Measurements from ENCODE around the gene RASL10A.
A peak's percentile ranks its signal among the peaks of the same experiment; 100 is the strongest.

Gene RASL10A

DNA sequence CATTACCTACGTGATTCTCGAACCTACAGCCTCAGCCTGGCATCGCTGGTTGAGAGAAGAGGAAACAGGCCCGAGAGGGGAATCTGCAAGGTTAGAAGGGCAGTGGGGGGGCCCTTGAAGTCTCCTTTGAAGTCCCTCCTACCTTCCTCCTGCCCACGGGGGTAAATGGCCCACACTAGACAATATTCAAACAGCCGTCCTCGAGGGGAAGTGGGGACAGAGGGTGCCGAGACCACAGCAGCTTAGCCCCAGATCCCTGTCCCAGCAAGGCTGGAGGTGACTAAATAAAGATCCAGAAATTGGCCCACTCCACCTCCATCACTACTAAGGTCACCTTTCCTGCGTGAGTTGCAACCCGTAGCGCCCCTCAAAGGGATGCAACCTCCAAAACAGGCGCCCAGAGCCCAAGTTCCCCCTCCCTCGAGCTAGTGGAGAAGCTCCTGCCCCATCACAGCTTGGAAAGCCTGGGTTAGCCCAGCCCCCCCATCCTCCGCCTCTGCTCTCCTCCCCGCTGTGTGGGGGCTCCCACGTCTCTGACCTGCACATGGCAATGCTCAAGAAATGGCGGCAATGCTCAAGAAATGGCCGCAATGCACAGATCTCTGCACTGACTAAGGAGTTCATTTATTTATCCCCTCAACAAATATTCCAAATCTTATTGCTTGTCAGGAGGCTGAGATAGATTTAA lies 788 bp upstream of the RASL10A start:
- no peak for DNase-seq

DNA sequence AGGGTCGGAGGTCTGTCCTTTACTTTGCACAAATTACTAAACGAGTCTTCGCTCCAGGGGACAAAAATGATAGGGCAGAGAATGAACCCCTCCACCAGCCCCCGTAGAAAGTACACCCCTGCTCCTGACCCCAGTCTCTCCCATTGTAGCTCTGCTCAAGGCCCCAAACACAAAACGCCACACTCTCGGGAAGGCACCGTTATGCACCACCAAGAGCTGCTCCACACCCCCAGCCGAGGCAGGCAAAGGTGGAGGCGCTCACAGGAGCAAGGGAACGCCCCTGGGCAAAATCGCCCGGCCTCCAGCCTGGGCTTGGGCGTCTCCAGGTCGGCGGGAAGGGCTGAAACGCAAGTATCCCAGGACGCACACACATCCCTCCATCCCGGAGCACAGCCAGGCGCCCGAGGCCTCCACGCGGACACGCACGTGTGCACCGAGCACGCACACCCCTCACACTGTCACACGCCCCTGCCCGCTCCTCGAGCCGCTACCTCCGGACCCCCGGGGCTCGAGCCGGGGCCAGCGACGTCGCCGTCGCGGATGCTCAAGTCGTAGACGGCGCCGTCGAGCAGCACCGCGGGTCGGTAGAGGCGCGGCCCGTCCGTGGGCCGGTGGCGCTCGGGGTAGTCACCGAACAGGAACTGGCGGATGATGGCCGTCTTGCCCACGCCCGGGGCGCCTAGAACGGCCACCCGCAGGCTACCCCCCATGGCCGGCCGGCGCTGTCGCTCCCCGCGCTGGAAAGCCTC lies 786 bp downstream of the RASL10A start:
- DNase-seq = no peak

DNA sequence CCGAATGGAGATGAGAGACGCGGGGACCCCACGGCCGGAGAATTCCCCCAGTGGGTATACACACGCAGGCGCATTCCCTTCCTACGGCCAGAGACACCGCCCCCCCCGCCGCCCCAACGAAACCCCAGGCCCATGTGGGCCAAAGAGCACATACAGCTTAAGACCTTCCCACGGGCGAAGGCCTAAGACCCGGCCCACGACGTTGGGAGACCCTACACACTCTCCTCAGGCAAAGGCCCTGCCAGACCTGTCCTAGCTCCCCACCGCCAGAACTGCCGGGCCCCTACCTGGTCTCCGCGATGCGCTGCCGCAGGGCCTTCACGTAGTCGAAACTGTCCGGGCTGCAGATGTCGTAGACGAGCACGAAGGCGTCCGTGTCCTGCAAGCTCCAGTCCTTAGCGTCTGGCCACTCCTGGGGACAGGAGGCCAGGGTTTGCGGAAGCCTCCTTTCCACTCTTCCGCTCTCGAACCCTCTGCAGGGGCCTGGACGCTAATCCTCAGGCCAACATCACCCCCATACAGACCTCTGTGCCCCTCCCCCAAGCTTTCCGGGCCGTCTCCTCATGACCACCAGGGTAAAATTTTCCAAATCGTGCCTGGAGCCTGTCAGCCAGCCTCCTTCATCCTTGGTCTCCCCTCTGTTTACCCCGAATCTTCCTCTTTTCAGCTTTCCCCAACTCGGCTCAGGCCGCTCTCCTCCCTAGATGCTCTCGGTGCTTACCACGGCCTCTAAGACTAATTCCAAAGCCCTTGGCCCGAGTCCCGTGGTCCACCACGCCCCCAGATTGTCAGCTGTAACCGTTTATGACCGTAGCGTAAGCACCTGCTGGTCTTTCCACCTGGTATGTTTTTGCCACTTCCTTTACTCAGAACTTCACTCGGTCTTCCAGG lies 1.7 kb downstream of the RASL10A start:
- no peak for DNase-seq

DNA sequence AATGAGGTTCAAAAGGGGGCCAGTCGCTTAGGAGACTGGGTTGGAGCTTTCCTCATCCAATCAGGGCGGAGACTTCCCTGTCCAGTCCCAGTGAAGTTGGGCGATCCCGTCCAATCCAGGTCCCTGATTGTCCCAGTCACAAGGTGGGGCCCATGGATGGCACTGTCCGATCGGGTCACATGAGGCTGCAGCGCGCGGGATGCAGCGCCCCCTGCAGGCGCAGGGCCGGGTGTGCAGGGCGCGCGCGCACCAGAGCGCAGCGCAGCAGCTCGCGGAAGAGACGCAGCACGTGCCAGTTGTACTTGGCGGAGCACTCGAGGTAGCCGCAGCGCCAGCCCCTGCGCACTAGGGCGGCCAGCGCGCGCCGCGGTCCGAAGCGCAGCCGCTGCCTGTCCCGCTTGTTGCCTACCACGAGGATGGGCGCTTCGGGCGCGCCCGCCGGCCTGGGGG lies 2.3 kb downstream of the RASL10A start:
- DNase-seq = no peak

DNA sequence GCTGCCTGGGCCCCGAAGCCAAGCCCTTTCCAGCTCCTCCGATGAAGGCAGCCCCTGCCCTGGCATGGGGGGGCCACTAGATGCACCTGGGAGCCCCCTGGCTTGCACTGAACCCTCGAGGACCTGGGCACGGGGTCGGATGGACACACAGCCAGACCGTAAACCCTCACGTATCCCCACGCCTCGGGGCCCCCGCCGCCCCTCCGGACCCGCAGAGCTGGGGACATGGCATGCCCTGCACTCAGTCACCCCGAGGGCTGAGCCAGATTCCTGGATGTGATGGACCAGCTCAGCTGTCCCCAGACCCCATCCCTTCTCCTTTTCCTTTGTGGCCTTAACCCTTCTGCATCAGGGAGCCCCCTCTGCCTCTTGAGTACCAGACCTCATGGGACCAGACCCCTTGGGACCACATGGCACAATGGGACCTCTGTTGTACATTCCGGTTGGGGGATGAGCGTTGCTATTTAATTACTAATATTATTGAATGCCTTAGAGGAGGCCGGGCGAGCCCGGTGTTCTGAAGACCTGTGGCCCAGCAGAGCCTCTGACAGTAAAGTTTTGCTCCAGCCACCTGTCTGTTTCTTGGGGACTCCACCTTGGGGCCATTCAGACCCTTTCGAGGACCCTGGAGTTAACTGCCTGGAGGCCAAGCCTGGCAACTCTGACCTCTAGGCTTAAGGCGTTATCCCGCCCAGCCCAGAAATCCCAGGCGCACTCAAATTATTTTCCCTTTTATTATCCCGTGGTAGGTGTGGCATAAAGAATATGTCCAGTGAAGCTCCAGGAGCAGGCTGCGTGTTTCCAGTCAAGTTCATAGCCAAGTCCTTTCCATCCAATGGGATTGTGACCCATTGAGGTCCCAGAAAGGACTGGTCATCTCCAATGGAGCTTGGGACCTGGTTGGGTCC lies 3.0 kb downstream of the RASL10A start:
- DNase-seq = no peak

DNA sequence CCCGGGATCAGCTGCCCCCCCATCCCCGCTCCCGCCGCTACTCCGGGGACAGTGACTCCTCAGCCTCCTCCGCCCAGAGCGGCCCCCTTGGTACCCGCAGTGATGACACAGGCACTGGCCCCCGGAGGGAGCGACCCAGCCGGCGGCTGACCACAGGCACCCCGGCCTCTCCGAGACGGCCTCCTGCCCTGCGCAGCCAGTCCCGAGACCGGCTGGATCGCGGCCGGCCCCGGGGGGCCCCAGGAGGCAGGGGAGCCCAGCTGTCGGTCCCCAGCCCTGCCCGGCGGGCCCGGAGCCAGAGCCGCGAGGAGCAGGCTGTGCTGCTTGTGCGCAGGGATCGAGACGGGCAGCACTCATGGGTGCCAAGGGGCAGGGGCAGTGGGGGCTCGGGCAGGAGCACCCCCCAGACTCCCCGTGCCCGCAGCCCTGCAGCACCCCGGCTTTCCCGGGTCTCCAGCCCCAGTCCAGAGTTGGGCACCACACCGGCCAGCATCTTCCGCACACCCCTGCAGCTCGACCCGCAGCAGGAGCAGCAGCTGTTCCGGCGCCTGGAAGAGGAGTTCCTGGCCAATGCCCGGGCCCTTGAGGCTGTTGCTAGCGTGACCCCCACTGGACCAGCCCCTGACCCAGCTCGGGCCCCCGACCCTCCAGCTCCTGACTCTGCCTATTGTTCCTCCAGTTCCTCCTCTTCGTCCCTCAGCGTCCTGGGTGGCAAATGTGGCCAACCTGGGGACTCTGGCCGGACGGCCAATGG lies 3.9 kb downstream of the RASL10A start:
- no peak for DNase-seq

DNA sequence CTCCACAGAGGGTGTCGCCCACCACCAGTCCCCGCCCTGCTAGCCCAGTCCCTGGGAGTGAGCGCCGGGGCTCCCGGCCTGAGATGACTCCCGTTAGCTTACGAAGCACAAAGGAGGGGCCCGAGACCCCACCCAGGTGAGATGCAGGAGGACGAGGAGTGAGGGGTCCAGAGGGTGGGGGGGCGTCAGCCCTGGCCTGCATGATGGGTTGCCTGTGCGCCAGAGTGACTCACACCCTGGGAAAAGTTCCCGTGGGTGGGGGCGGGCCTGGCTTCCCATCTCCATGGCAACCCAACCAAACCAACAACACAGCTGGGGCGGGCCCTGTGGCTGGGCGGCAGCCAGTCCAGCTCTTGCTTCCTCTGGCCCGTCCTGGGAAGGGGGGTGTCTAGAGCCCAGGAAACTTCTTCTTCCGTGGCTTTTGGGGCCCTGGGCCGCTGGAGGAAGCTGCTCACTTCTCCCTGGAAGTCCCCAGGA lies 4.6 kb downstream of the RASL10A start:
- peak; percentile 78 to 84 for DNase-seq

DNA sequence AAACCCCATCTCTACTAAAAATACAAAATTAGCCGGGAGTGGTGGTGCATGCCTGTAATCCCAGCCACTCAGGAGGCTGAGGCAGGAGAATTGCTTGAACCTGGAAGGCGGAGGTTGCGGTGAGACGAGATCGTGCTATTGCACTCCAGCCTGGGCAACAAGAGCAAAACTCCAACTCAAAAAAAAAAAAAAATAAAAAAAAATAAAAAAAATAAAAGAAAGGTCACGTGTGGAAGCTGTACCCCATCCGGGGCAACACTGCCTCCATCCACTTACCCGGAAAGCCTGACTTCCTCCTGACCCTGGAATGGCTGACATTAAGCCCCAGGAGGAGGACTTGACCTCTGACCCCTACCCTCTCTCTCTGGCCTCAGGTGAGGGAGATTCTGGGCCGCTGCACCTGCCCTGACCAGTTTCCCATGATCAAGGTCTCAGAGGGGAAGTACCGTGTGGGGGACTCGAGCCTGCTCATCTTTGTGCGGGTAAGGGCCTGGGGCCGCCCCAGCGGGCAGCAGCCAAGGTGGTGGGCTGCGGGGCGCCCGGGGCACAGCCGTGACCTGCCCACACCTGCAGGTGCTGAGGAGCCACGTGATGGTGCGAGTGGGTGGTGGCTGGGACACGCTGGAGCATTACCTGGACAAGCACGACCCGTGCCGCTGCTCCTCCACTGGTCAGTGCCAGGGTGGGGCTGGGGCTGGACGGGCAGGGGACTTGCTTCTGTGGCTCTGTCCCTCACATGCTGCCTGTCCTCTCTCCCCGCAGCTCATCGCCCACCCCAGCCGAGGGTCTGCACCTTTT lies 5.2 kb downstream of the RASL10A start:
- DNase-seq = no peak

DNA sequence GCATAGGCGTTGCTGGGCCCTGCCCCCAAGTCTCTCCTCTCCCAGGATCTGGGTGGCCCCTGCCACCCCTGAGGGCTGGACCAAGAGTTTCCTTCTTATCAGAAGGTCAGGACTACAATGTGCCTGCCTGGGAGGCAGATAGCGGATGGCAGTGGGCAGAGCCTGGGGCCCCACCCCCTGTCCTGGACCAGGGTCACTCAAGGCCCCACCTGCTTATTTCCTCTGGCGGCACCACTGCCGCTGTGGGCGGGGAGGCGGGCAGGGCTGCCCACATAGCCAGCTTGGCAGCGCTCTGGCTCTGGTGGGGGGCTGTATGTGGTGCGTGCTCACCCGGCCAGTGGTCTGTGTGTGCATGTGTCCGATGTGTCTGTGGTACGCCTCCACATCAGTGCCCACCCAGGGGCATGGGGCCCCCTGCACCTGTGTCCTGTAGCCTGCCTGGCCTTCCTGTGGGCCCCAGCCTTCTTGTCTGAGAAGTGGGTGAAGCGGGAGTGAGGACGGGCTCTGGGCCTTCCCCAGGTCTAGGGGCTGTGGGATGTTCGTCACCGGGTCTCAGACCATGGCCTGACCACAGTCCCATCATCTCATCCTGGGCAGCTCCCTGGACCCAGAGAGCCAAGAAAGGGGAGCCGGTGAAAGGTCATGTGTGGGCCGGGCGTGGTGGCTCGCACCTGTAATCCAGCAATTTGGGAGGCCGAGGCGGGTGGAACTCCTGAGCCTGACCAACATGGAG lies 6.0 kb downstream of the RASL10A start:
- no peak for DNase-seq

DNA sequence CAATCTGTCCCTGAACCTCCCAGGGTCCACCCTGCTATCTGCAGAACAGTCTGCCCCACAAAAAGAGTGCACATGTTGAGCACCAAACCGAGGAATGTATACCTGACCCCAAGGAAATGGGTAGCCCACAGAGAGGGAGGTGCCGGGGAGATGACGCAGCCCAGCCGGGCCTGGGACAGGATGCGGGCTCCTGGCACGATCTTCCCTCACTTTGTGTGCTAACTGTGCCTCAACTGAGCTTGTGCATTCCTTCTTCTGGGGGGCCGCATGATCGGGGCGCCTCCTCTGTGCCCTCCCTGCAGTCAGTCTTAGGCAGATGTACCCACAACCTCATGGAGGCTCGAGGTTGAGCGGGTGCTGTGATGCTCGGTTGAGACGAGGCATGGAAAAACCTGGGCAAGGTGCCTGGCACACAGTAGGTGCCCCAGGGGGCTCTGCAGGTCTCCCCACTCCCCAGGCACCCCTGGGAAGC lies 6.7 kb downstream of the RASL10A start:
- DNase-seq = peak; percentile 34 to 53

DNA sequence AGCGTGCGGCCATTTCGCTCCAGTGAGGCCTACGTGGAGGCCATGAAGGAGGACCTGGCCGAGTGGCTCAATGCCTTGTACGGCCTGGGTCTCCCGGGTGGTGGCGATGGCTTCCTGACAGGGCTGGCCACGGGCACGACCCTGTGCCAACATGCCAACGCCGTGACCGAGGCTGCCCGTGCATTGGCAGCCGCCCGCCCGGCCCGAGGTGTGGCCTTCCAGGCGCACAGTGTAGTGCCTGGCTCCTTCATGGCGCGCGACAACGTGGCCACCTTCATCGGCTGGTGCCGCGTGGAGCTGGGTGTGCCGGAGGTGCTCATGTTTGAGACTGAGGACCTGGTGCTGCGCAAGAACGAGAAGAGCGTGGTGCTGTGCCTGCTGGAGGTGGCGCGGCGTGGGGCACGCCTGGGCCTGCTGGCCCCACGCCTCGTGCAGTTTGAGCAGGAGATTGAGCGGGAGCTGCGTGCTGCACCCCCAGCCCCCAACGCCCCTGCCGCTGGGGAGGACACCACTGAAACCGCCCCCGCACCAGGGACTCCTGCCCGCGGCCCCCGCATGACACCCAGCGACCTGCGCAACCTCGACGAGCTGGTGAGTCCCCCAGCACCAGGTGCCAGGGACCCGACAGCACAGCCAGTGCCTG lies 7.2 kb downstream of the RASL10A start:
- no peak for DNase-seq

DNA sequence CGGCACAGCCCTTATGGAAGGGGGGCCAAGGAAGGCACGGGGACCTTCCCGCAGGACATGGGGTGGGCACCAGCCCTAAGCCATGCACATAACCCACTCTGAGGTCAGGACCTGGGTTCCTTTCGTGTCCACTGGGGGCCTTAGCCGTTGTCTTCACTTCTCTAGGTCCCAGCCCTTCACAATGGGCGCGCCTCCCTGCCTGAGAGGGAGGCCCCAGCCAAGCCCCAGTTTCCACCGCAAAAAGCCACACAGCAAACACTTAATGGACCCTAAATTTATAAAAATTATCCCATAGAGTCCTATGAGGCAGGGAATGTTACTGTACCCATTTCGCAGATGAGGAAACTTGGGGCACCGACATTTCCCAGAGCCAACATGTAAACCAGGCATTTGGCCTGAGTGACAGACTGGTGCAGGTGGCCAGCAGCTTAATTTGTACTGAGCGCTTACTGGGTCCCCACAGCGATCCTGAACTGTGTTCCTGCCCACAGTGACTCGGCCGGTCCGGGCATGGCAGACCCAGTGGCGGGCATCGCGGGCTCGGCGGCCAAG lies 7.8 kb downstream of the RASL10A start:
- no peak for DNase-seq

DNA sequence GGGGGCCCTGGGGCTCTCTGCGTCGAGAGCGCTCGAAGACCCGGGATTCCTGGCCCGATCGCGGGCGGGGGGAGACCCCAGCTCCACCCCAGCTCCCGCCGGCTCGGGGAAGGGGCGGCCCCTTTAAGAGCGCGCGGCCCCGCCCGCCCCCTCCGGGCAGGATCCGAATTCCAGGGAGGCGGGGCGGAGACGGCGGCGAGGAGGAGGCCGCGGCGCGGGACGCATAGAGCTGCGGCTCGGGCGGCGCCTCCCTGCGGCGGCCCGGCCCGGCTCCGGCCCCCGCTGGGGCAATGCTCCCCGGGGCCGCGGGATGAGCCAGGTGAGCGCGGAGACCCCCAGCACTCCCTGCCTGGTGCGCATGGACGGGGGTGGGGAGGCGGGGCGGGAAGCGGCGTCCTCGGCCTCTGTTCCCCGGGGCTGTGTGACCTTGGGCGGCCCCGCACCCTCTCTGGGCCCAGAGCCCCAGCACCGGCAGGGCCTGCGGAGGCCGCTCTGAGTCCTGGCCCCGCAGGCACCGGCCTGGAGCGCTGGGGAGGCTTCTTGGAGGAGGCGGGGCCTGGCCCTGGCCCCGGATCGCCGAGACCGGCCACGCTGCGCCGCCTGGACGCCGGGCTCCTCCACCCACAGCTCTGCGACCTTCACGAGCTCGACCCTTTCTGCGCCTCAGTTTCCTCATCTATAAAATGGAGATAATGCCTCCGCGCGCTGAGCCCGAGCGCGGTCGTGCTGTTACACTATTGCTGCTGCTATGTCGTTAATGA lies 8.5 kb downstream of the RASL10A start:
- peak; percentile 54 to 64 for DNase-seq

DNA sequence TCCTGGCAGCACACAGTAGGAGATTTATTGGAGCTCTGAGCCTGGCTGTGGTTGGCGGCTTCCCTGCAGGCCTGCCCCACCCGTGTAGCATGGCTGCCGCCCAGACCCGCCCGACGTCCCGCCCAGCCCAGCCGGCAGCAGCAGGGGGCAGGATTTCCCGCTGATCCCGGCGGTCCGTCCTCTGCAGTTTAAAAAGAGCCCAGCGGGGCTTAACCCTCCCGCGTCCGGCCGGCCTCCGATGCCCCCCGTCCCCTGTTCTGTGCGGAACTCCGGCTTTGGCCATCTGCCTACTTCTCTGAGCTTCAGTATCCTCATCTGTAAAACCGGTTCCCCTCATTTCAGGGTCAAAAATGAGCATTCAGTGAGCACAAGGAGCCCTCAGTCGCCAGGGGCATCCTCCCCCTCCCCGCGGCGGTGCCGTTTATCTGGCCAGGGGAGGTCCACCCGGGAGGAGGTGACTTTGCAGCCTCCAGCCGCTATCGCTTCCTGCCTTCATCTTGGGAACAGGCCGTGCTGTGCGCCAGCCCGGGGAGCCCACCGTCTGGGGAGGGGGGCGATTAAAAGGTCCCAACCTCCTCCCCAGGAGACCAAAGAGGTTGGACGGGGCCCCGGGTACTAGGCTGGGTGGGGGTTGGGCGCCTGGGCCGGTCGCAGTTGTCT lies 9.2 kb downstream of the RASL10A start, which contains the start of gene GAS2L1:
Gene GAS2L1 (plus strand): TSS at position 476 of the 660 bp plus-strand sequence. CDS start 1,456 bp downstream, outside the sequence.
- peak; percentile 63 to 65 for DNase-seq

DNA sequence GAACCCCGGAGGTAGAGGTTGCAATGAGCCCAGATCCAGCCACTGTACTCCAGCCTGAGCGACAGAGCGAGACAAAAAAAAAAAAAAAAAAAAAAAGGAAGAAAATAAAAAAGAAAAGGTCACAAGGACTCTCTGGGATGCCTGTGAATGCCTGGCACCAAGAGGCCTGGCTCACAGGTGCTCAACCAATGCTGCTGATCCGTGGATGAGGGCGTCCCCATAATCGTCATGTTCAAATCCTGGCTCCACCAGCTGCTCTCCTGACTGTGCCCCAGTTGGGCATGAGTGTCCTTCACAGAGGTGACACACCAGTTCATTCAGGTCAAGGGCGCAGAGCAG lies 9.7 kb downstream of the RASL10A start:
- DNase-seq = no peak

DNA sequence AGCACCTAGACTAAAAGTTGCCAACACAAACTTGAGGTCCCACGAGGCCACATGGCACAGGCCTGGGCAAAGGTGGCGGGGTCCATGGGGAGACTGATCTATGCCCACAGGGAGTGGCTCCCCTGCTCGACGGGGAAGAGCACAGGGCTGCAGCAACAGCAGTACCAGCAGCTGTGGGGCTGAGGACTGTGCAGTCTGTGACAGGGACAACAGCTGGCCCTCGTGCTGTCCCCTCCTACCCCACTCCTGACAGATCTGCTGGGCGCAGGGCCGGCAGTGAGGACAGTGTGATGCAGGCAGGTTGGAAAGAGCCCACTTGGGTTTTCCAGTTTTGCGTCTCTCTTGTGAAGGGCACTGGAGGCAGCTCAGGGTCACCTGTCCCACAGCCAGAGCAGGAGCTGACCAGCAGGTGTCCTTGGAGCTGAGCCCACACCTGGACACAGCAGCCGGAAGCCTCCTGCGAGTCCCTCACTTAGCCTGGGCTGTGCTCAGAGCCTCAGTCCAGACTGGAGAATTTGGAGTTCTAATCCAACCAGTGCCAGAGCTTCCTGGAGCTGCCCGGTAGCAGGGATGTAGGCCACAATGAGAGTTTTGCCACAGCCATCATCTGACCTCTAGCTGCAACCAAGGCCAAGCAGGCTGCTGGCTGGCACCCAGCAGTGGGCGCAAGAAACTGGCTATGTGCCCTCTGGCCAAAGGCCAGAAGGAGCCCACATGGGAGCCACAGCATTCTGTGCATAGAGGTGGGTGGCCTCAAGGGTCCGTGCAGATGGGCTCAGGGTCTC lies 12.6 kb downstream of the RASL10A start:
- DNase-seq = no peak

DNA sequence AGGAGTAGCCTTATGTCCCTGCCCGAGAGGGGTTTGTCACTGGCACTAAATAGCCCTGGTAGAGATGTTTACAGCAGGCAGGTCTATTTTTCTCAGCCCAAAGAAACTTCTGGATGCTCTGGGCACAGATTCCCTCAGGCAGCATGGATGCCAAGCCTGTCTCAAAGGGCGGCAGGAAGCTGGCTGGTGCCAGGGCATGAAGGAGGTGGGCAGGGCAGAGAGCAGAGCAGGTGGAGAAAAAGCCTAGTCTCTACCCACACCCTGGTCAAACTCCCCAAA lies 13.2 kb downstream of the RASL10A start:
- DNase-seq = no peak

All from activated CD4-positive, alpha-beta T cell treated with anti-CD3 and anti-CD28 coated beads, Interleukin-2, amount 50 U/mL, for 48 hours (primary cell).